ENCODE measurements around the gene MINAR1. TPM values are rescaled to one million over a fixed set of nuclear protein-coding genes. Genes with fewer than 3 reads are reported as not detected.

The MINAR1 gene
- total and polyA plus RNA-seq, 7 donors, result 0.03 to 0.23 (median 0.10) TPM; not detected in 1

GRCh38 chr15:79474252-79474651 is 42.1 kb downstream of the MINAR1 start:
- H3K27me3 ChIP-seq (ENCODE audit: insufficient read depth in 3 of 3, low read length in 2 of 3), result peaks cover 0 to 3% (median 0%) of the 10 kb centered on the region in 3 donors
- no peak for TF ChIP-seq CTCF (IDR thresholded peaks at IDR 0.05)
- WGBS, 3 donors, result 38 to 60% (median 52%) methylated on average over 1 of the region's 1 CpG
- intact Hi-C loops (cut with DNase I), result no loop called here
- no peak for ATAC-seq
- no peak overlapping the region for H3K27ac ChIP-seq
- DNase-seq, result no peak
- no peaks in the 10 kb centered on the region for H3K4me1 ChIP-seq
- no peaks in the 10 kb centered on the region for H3K36me3 ChIP-seq (ENCODE audit: insufficient read depth in 1 of 2, low read depth in 1 of 2)
- H3K9me3 ChIP-seq, result no peaks in the 10 kb centered on the region
- H3K4me3 ChIP-seq, result no peak overlapping the region

DNA sequence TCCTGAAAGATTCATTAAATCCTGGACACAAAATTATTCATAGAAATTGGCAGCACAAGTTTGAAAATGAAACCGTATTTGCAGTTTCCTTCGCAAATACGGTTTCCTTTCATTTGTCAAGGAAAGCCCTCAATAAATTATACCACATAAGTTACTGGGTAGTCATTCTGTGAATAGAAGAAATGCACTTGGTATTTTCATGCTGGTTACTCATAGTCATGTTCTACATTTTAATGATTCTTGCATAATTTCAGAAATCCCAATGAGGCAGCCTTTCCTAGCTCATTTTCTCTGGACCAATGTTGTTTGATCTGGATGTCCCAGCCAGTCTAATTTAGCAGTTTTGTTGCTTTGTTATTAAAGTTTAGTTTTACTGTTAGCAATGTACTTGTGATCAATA is 43.2 kb downstream of the MINAR1 start:
- WGBS, 3 donors, result 68 to 75% (median 70%) methylated on average over 3 of the region's 3 CpGs
- Histone ChIP-seq H3K4me1 (no peaks in the 10 kb centered on the region), H3K9me3 (no peaks in the 10 kb centered on the region), H3K4me3 (no peak overlapping the region), H3K27me3 (ENCODE audit: insufficient read depth in 3 of 3, low read length in 2 of 3) (peaks cover 0 to 3% (median 0%) of the 10 kb centered on the region in 3 donors), H3K36me3 (ENCODE audit: insufficient read depth in 1 of 2, low read depth in 1 of 2) (no peaks in the 10 kb centered on the region), H3K27ac (no peak overlapping the region)
- TF ChIP-seq CTCF (IDR thresholded peaks at IDR 0.05), result no peak
- intact Hi-C loops (cut with DNase I), result no loop called here
- no peak for ATAC-seq
- DNase-seq, result no peak

DNA sequence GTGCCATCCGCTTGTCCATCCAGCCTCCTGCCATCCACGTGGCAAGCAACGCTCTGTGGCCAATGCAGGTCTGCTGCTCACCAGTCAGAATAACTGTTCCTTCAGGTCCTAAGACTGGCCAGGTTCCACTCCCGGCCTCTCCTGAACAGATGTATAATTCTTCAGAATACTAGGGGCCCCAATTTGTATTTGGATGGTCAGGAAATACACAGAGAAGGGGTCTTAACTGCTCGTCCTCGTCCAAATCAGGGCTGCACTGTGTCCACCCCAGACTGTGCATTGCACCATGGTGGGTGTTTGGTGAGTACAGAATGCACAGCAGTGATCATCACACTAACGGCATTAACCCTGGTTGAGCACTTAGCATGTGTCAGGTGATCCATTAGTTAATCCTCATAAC is 46.0 kb downstream of the MINAR1 start:
- H3K9me3 ChIP-seq, result no peaks in the 10 kb centered on the region
- no peak overlapping the region for H3K27ac ChIP-seq
- H3K36me3 ChIP-seq (ENCODE audit: insufficient read depth in 1 of 2, low read depth in 1 of 2), result no peaks in the 10 kb centered on the region
- no peak for DNase-seq
- peaks cover 0 to 3% (median 0%) of the 10 kb centered on the region in 3 donors for H3K27me3 ChIP-seq (ENCODE audit: insufficient read depth in 3 of 3, low read length in 2 of 3)
- TF ChIP-seq CTCF (IDR thresholded peaks at IDR 0.05), result no peak
- H3K4me3 ChIP-seq, result no peak overlapping the region
- no peaks in the 10 kb centered on the region for H3K4me1 ChIP-seq
- ATAC-seq, result no peak
- intact Hi-C loops (cut with DNase I), result no loop called here
- 85 to 89% (median 86%) methylated on average over 7 of the region's 7 CpGs for WGBS, 3 donors

- no peak overlapping the region for H3K4me3 ChIP-seq
- DNase-seq (no peak), ATAC-seq (no peak)
- no peaks in the 10 kb centered on the region for H3K36me3 ChIP-seq (ENCODE audit: insufficient read depth in 1 of 2, low read depth in 1 of 2)
- H3K27me3 ChIP-seq (ENCODE audit: insufficient read depth in 3 of 3, low read length in 2 of 3), result peaks cover 0 to 3% (median 0%) of the 10 kb centered on the region in 3 donors
- TF ChIP-seq CTCF (IDR thresholded peaks at IDR 0.05), result no peak
- intact Hi-C loops (cut with DNase I), result no loop called here
- H3K9me3 ChIP-seq, result no peaks in the 10 kb centered on the region
- H3K27ac ChIP-seq, result no peak overlapping the region
- no peaks in the 10 kb centered on the region for H3K4me1 ChIP-seq
- 67 to 71% (median 69%) methylated on average over 2 of the region's 2 CpGs for WGBS, 3 donors
Observed at GRCh38 chr15:79479616-79480015, 47.5 kb downstream of the MINAR1 start.

DNA sequence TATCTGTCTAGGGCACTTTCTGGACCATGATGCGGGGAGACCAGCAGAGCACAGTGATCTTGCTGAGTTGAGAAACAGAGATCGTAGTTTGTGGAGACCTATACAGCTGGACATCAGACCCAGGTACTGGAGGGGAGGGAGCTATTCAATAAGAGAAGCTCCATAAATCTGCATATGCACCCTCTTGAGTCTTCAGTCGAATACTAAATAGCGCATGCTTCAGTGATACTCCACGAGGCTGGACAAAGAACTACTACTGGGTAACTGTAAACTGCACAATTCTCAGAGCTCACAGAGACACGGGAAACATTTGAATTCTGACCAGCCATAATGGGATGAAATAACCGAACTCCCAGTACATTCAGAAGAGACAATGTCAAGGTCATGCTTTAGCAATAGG is 49.7 kb downstream of the MINAR1 start:
- no peak for TF ChIP-seq CTCF (IDR thresholded peaks at IDR 0.05)
- Histone ChIP-seq H3K36me3 (ENCODE audit: insufficient read depth in 1 of 2, low read depth in 1 of 2) (no peaks in the 10 kb centered on the region), H3K27me3 (ENCODE audit: insufficient read depth in 3 of 3, low read length in 2 of 3) (no peaks in the 10 kb centered on the region), H3K4me3 (no peak overlapping the region), H3K4me1 (no peaks in the 10 kb centered on the region), H3K9me3 (no peaks in the 10 kb centered on the region), H3K27ac (no peak overlapping the region)
- 79 to 85% (median 82%) methylated on average over 7 of the region's 7 CpGs for WGBS, 3 donors
- intact Hi-C loops (cut with DNase I), result no loop called here
- ATAC-seq, result no peak
- DNase-seq, result no peak

All from psoas muscle (tissue), 8 donors.